Neutrophil (primary cell): ENCODE data around the gene PIWIL1.

Experiments
- H3K27ac ChIP-seq: fragments of 200-600 bp; sonication (generic); 2 replicates; pipeline ENCODE4 v1.5.1; 2016; ENCODE audit warnings: mild to moderate bottlenecking, moderate library complexity
- H3K27me3 ChIP-seq: fragments of 200-600 bp; sonication (generic); 2 replicates; pipeline ENCODE4 v1.6.0; 2016; ENCODE audit warnings: mild to moderate bottlenecking
- H3K36me3 ChIP-seq: fragments of 200-600 bp; sonication (generic); 2 replicates; pipeline ENCODE4 v1.5.1; 2017
- H3K4me1 ChIP-seq, 2 experiments: fragments of 200-600 bp in 1 of 2; sonication (generic) in 1 of 2; 1 replicate in 1 of 2; 2 replicates in 1 of 2; pipeline versions ENCODE4 v1.5.1 to v1.6.1; 2013 to 2016; ENCODE audit warnings: low read depth in 1 of 2, low read length in 1 of 2, mild to moderate bottlenecking in 1 of 2, moderate library complexity in 1 of 2; ENCODE audit not compliant: control insufficient read depth in 1 of 2, insufficient read depth in 1 of 2
- H3K4me3 ChIP-seq, 2 experiments: fragments of 200-600 bp in 1 of 2; sonication (generic) in 1 of 2; 1 replicate in 1 of 2; 2 replicates in 1 of 2; pipeline ENCODE4 v1.5.1; 2013 to 2016; ENCODE audit warnings: low read depth in 1 of 2, low read length in 1 of 2, mild to moderate bottlenecking in 1 of 2, moderate library complexity in 1 of 2
- H3K9me3 ChIP-seq: fragments of 200-600 bp; sonication (generic); 2 replicates; pipeline ENCODE4 v1.5.1; 2016
- CTCF ChIP-seq: fragments of 200-600 bp; sonication (generic); IDR thresholded peaks from 2 replicates; pipeline ENCODE4 v1.5.1; 2016; ENCODE audit warnings: antibody characterized with exemption

PIWIL1 gene

GRCh38 chr12:130307859-130308258, 29.8 kb upstream of the PIWIL1 start:
- Histone ChIP-seq H3K27ac (no peak overlapping the region), H3K27me3 (no peaks in the 10 kb centered on the region), H3K9me3 (no peaks in the 10 kb centered on the region), H3K4me3 (no peak overlapping the region), H3K4me1 (no peaks in the 10 kb centered on the region), H3K36me3 (no peaks in the 10 kb centered on the region)
- TF ChIP-seq CTCF, result no peak

- H3K4me1 ChIP-seq, result no peaks in the 10 kb centered on the region
- H3K36me3 ChIP-seq, result no peaks in the 10 kb centered on the region
- TF ChIP-seq CTCF, result no peak
- no peak overlapping the region for H3K27ac ChIP-seq
- H3K9me3 ChIP-seq, result no peaks in the 10 kb centered on the region
- no peak overlapping the region for H3K4me3 ChIP-seq
- H3K27me3 ChIP-seq, result no peaks in the 10 kb centered on the region
Measured at GRCh38 chr12:130308393-130308792, 29.3 kb upstream of the PIWIL1 start.

- H3K4me1 ChIP-seq, result no peaks in the 10 kb centered on the region
- no peaks in the 10 kb centered on the region for H3K27me3 ChIP-seq
- H3K27ac ChIP-seq, result no peak overlapping the region
- TF ChIP-seq CTCF, result no peak
- no peaks in the 10 kb centered on the region for H3K9me3 ChIP-seq
- no peaks in the 10 kb centered on the region for H3K36me3 ChIP-seq
- H3K4me3 ChIP-seq, result no peak overlapping the region
Measured at GRCh38 chr12:130316251-130316650, 21.4 kb upstream of the PIWIL1 start.

- H3K9me3 ChIP-seq, result no peaks in the 10 kb centered on the region
- H3K4me1 ChIP-seq, result no peaks in the 10 kb centered on the region
- H3K27ac ChIP-seq, result no peak overlapping the region
- no peaks in the 10 kb centered on the region for H3K27me3 ChIP-seq
- H3K4me3 ChIP-seq, result no peak overlapping the region
- H3K36me3 ChIP-seq, result no peaks in the 10 kb centered on the region
- no peak for TF ChIP-seq CTCF
Measured at GRCh38 chr12:130320536-130320935, 17.2 kb upstream of the PIWIL1 start.

GRCh38 chr12:130322263-130322662, 15.4 kb upstream of the PIWIL1 start:
- Histone ChIP-seq H3K27me3 (no peaks in the 10 kb centered on the region), H3K4me3 (no peak overlapping the region), H3K36me3 (no peaks in the 10 kb centered on the region), H3K4me1 (no peaks in the 10 kb centered on the region), H3K27ac (no peak overlapping the region), H3K9me3 (no peaks in the 10 kb centered on the region)
- TF ChIP-seq CTCF, result no peak

GRCh38 chr12:130330685-130331084, 7.0 kb upstream of the PIWIL1 start:
- TF ChIP-seq CTCF, result no peak
- H3K36me3 ChIP-seq, result no peaks in the 10 kb centered on the region
- no peaks in the 10 kb centered on the region for H3K4me1 ChIP-seq
- peaks cover 14% of the 10 kb centered on the region for H3K27me3 ChIP-seq
- H3K27ac ChIP-seq, result no peak overlapping the region
- no peaks in the 10 kb centered on the region for H3K9me3 ChIP-seq
- H3K4me3 ChIP-seq, result no peak overlapping the region
